CD4-positive, alpha-beta memory T cell (primary cell): ENCODE results near the gene OPA1. TPM values are rescaled to one million over a fixed set of nuclear protein-coding genes. Genes with fewer than 3 reads are reported as not detected.

Experiments used
- CTCF ChIA-PET: fragments of 350-600 bp; sonication (Branson Sonifier 250); formaldehyde crosslinking; loops from one replicate; lab custom pipeline; 2021; ENCODE audit warnings: inconsistent platforms; ENCODE audit not compliant: partially characterized antibody; lab: Charles Lee
- POLR2A ChIA-PET: fragments of 350-600 bp; sonication (Branson Sonifier 250); formaldehyde crosslinking; loops from one replicate; lab custom pipeline; 2021; ENCODE audit not compliant: partially characterized antibody; lab: Charles Lee
- DNase-seq, 5 donors: peaks; one replicate each; pipeline versions ENCODE4 v3.0.0 to v3.0.0-alpha.2; 2020 to 2022; ENCODE audit warnings: mixed read lengths in 1 of 5
- H3K27ac ChIP-seq: one replicate; pipeline ENCODE4 v1.7.0; 2013; ENCODE audit warnings: low read depth, low read length
- H3K27me3 ChIP-seq: 2 replicates; pipeline ENCODE4 v1.7.0; 2013; ENCODE audit warnings: mild to moderate bottlenecking, low read length, moderate library complexity; ENCODE audit not compliant: insufficient read depth
- H3K36me3 ChIP-seq: 2 replicates; pipeline ENCODE4 v1.7.0; 2013; ENCODE audit warnings: mild to moderate bottlenecking, low read length, moderate library complexity; ENCODE audit not compliant: insufficient read depth
- H3K4me1 ChIP-seq: 2 replicates; pipeline ENCODE4 v1.7.0; 2013; ENCODE audit warnings: mild to moderate bottlenecking, low read length, moderate library complexity; ENCODE audit not compliant: insufficient read depth
- H3K4me3 ChIP-seq, 2 donors: one replicate each; pipeline ENCODE4 v1.7.0; 2013; ENCODE audit warnings: low read length in 2 of 2, mild to moderate bottlenecking in 1 of 2
- H3K9me3 ChIP-seq, 2 donors: one replicate each; pipeline ENCODE4 v1.7.0; 2013; ENCODE audit warnings: low read length in 2 of 2, control low read depth in 1 of 2; ENCODE audit not compliant: control insufficient read depth in 1 of 2
- H3K27ac Mint-ChIP-seq, 7 donors: one replicate each; pipeline ENCODE4 v1.8.0; 2020 to 2021; ENCODE audit warnings: mixed read lengths in 7 of 7, mild to moderate bottlenecking in 6 of 7, inconsistent platforms in 3 of 7, moderate library complexity in 3 of 7
- H3K27me3 Mint-ChIP-seq, 2 donors: one replicate each; pipeline ENCODE4 v1.8.0; 2020 to 2021; ENCODE audit warnings: mixed read lengths in 2 of 2
- H3K36me3 Mint-ChIP-seq, 2 donors: one replicate each; pipeline ENCODE4 v1.8.0; 2020 to 2021; ENCODE audit warnings: mixed read lengths in 2 of 2, inconsistent platforms in 1 of 2, mild to moderate bottlenecking in 1 of 2
- H3K4me1 Mint-ChIP-seq, 4 donors: one replicate each; pipeline ENCODE4 v1.8.0; 2020 to 2021; ENCODE audit warnings: mixed read lengths in 4 of 4, mild to moderate bottlenecking in 1 of 4
- H3K4me3 Mint-ChIP-seq, 8 donors: one replicate each; pipeline ENCODE4 v1.8.0; 2020 to 2021; ENCODE audit warnings: mixed read lengths in 8 of 8, mild to moderate bottlenecking in 7 of 8, moderate library complexity in 6 of 8, inconsistent platforms in 3 of 8
- H3K9me3 Mint-ChIP-seq, 8 donors: one replicate each; pipeline ENCODE4 v1.8.0; 2020 to 2021; ENCODE audit warnings: mixed read lengths in 8 of 8, mild to moderate bottlenecking in 5 of 8, inconsistent platforms in 3 of 8, moderate library complexity in 1 of 8
- intact Hi-C: fragments of 100-400 bp; cut with micrococcal nuclease; formaldehyde crosslinking; loops from one replicate; pipeline ENCODE4 v1.15.1; 2023
- polyA plus RNA-seq, 2 donors: library from polyadenylated mRNA; unstranded; fragments of 300-500 nt; fragmentation: Illumina TruSeq; gene quantifications; one replicate each; pipeline ENCODE4 v1.2.3, GENCODE V29; 2021
- total RNA-seq, 2 experiments: library from RNA; stranded (reverse); gene quantifications; one replicate each; pipeline ENCODE4 v1.2.3, GENCODE V29; 2021

Gene OPA1
- total and polyA plus RNA-seq, 4 experiments from 2014 or later = 19.8 to 59.8 (median 39.9) TPM

DNA sequence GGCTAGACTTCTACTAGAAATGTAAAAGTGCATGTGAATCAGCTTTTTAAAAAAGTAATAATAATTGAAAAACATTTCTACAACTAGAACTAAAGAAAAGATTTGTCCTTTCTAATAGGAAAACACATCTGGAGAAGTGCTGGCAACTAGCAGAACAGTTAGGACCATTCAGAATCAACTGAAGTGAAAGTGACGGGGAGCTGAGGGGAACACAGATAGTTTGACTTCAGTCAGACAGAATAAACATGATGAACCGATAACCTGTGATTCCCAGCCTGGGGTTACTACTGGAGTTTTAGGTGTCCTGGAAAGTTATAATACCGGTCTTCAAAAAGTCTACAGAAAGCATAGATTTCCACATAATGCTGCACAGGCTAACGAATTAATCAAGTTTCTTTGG is 28.1 kb downstream of the OPA1 start:
- DNase-seq = no peak
- peaks cover 32% of the 10 kb centered on the region for H3K36me3 ChIP-seq
- POLR2A ChIA-PET = no interaction called here

DNA sequence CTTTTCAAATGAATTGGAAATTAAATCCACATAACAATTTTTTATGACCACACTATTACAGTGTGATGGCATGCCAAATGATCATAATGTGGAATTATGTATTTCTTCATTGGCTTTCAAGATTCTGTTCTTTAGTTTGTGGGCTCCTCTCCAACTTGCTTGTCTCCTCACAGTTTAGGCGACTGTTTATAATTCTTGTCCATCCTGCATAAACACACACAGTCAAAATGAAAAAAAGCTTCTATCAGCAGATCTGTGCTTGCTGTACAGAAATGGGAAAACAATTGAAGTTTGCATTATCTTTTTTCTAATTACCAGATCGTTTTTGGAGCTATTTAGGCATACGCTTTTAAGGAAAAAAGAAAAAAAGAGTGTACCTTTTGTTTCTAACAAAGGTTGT is 37.0 kb downstream of the OPA1 start:
- Mint-ChIP-seq H3K27me3 (no peaks in the 10 kb centered on the region), H3K9me3 (peaks cover 0 to 2% (median 0%) of the 10 kb centered on the region in 8 donors), H3K27ac (no peak overlapping the region), H3K36me3 (peaks cover 36 to 38% of the 10 kb centered on the region in 2 donors), H3K4me1 (peaks cover 0 to 1% (median 0%) of the 10 kb centered on the region in 4 donors), H3K4me3 (no peak overlapping the region)
- ChIA-PET POLR2A (no interaction called here), CTCF (no interaction called here)
- Histone ChIP-seq H3K9me3 (no peaks in the 10 kb centered on the region), H3K4me3 (no peak overlapping the region), H3K36me3 (peaks cover 11% of the 10 kb centered on the region), H3K4me1 (no peaks in the 10 kb centered on the region), H3K27me3 (no peaks in the 10 kb centered on the region), H3K27ac (no peak overlapping the region)
- intact Hi-C loops = no loop called here
- no peak for DNase-seq

More for the DNA sequence above, 28.1 kb downstream of the OPA1 start:
- Mint-ChIP-seq H3K27me3 (no peaks in the 10 kb centered on the region), H3K36me3 (peaks cover 28 to 56% of the 10 kb centered on the region in 2 donors), H3K27ac (no peak overlapping the region), H3K9me3 (no peaks in the 10 kb centered on the region), H3K4me1 (peaks cover 0 to 8% (median 2%) of the 10 kb centered on the region in 4 donors), H3K4me3 (no peak overlapping the region)
- Histone ChIP-seq H3K27me3 (no peaks in the 10 kb centered on the region), H3K4me3 (no peak overlapping the region), H3K27ac (no peak overlapping the region), H3K9me3 (no peaks in the 10 kb centered on the region), H3K4me1 (no peaks in the 10 kb centered on the region)
- intact Hi-C loops = no loop called here
- CTCF ChIA-PET = no interaction called here

DNA sequence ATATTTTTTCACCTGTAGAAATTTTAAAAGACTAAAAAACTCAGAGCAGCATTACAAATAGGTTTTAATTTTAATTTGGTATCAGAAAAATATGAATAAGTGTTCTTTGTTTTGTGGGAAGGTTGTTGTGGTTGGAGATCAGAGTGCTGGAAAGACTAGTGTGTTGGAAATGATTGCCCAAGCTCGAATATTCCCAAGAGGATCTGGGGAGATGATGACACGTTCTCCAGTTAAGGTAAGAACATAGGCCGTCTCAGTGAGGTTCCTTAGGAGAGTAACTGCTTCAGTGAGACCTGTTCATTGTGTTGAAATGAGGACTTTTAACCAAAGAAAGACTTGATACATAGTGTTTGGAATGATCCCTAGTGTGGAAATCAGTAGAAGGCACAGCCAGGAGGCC is 44.8 kb downstream of the OPA1 start:
- Mint-ChIP-seq H3K36me3 (peaks cover 23 to 30% of the 10 kb centered on the region in 2 donors), H3K27me3 (no peaks in the 10 kb centered on the region), H3K4me3 (no peak overlapping the region), H3K9me3 (peaks cover 0 to 2% (median 0%) of the 10 kb centered on the region in 8 donors), H3K27ac (no peak overlapping the region), H3K4me1 (peaks cover 0 to under 1% (median 0%) of the 10 kb centered on the region in 4 donors)
- Histone ChIP-seq H3K9me3 (no peaks in the 10 kb centered on the region), H3K36me3 (peaks cover 9% of the 10 kb centered on the region), H3K4me1 (no peaks in the 10 kb centered on the region), H3K4me3 (no peak overlapping the region), H3K27me3 (no peaks in the 10 kb centered on the region), H3K27ac (no peak overlapping the region)
- POLR2A ChIA-PET = no interaction called here
- DNase-seq = no peak
- CTCF ChIA-PET = no interaction called here
- intact Hi-C loops = no loop called here

DNA sequence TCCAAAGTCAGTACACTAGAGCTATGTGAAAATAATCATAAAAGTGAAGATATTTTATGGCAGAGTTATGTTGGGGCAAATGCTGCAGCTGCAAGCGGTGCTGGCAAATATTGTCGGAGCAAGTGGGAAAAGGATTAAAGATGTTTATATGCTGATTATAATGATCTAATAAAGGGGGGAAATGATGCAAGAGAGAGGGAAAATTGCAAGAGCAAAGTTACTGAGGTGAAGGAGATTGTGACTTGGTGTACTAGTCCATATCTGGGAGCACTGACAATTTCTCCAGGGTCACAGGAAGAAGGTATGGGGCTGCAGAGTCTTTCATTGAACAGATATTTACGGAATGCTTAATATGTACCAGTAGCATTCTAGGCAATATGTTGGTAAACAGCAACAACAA is 45.8 kb downstream of the OPA1 start:
- Mint-ChIP-seq H3K27me3 (no peaks in the 10 kb centered on the region), H3K4me3 (no peak overlapping the region), H3K27ac (no peak overlapping the region), H3K9me3 (peaks cover 0 to 2% (median 0%) of the 10 kb centered on the region in 8 donors), H3K36me3 (peaks cover 22 to 33% of the 10 kb centered on the region in 2 donors), H3K4me1 (no peaks in the 10 kb centered on the region)
- DNase-seq = no peak
- no peaks in the 10 kb centered on the region for H3K4me1 ChIP-seq
- no peak overlapping the region for H3K4me3 ChIP-seq
- no peaks in the 10 kb centered on the region for H3K27me3 ChIP-seq
- ChIA-PET CTCF (no interaction called here), POLR2A (no interaction called here)
- intact Hi-C loops = no loop called here
- peaks cover 18% of the 10 kb centered on the region for H3K36me3 ChIP-seq
- no peaks in the 10 kb centered on the region for H3K9me3 ChIP-seq
- no peak overlapping the region for H3K27ac ChIP-seq

DNA sequence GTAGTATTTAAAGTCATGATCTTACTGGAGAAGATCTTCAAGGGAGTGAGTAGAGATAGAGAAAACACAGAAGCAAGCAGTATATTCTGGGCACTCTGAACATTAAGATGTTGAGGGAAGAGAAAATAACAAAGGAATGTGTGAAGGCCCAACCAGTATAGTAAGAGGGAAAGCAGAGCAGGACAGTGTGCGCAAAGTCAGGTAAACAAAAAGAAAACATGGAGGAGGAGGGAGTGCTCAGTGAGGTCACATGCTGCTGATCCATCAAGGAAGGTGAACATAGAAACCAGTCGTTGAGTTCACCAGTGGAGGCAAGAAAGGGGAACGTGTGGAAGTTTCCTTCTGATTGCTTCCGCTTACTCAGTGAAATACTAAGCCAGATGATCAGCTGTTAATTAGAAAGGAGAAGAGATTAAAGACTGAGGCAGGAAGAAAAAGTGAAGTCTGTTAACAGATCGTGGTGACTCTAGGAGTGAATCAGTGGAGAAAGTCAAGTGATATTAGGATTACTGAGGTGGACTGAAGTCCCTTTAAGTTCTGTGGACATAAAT is 47.2 kb downstream of the OPA1 start:
- H3K4me3 ChIP-seq = no peak overlapping the region
- no peaks in the 10 kb centered on the region for H3K4me1 Mint-ChIP-seq
- no peak overlapping the region for H3K4me3 Mint-ChIP-seq
- H3K27me3 Mint-ChIP-seq = no peaks in the 10 kb centered on the region
- H3K27me3 ChIP-seq = no peaks in the 10 kb centered on the region
- peaks cover 26 to 41% of the 10 kb centered on the region in 2 donors for H3K36me3 Mint-ChIP-seq
- no peaks in the 10 kb centered on the region for H3K9me3 ChIP-seq
- POLR2A ChIA-PET = no interaction called here
- H3K27ac Mint-ChIP-seq = no peak overlapping the region
- H3K36me3 ChIP-seq = peaks cover 21% of the 10 kb centered on the region
- no peak overlapping the region for H3K27ac ChIP-seq
- DNase-seq = no peak
- no peaks in the 10 kb centered on the region for H3K9me3 Mint-ChIP-seq
- CTCF ChIA-PET = interaction anchor here (0.7 kb wide), 1 partner anchor 286 kb away, joined by 3 read pairs; no protein-coding TSS in a partner anchor
- intact Hi-C loops = no loop called here
- no peaks in the 10 kb centered on the region for H3K4me1 ChIP-seq

DNA sequence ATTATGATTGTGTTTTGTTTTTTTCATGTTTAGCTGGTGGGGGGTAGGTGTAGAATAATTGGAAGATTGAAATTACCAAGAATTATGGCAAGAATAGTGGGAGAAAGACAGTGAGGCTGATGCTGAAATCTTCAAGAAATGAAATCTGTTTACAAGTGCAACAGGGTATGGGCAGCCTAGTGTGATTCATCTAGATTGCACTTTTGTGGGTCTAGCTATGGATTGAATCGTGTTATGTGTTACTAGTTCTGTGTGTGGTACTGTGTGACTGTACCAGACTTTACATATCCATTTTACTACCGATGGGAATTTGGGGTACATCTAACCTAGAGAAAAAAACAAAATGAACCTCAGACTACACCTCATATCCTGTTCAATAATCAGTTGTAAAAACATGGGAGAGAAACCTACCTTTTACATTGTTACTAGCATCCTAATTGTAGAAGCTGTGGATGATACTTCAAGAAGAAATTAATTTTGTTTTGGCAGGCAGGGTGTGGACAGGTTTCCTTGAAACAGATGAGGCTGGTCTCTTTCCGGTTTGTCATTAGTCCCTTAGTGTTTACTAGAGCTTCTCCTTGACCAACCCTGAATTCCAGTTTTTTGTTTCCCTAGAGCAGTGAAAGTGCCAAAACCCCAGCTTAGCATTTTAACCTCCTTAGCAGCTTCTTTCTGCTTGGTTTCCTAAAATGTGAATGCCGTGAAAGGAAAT is 47.9 kb downstream of the OPA1 start:
- H3K9me3 ChIP-seq = no peaks in the 10 kb centered on the region
- H3K36me3 ChIP-seq = peaks cover 21% of the 10 kb centered on the region
- ChIA-PET CTCF (interaction anchor here (0.7 kb wide), 1 partner anchor 286 kb away, joined by 3 read pairs; no protein-coding TSS in a partner anchor), POLR2A (no interaction called here)
- intact Hi-C loops = no loop called here
- Mint-ChIP-seq H3K9me3 (no peaks in the 10 kb centered on the region), H3K4me1 (no peaks in the 10 kb centered on the region), H3K4me3 (no peak overlapping the region), H3K27me3 (no peaks in the 10 kb centered on the region), H3K36me3 (peaks cover 28 to 39% of the 10 kb centered on the region in 2 donors), H3K27ac (no peak overlapping the region)
- DNase-seq = no peak
- no peaks in the 10 kb centered on the region for H3K4me1 ChIP-seq
- H3K27me3 ChIP-seq = no peaks in the 10 kb centered on the region
- H3K4me3 ChIP-seq = no peak overlapping the region
- no peak overlapping the region for H3K27ac ChIP-seq

DNA sequence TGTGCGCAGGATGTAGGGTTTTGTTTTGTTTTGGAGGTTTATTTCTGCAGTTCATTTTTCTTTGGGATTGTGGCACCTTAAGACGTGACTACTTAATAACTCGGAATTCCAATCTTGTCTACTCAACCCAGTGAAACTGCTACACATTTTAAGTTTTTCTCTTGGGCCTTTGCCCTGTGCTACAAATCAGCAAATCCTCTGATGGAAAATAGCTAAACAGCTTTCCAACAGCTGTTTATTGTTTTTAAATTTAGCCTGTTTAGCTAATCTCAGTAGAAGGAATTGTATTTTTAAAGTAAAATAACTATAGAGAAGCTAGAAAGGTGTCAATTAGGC is 48.4 kb downstream of the OPA1 start:
- CTCF ChIA-PET = no interaction called here
- peaks cover 21% of the 10 kb centered on the region for H3K36me3 ChIP-seq
- POLR2A ChIA-PET = no interaction called here
- H3K9me3 ChIP-seq = no peaks in the 10 kb centered on the region
- H3K27me3 ChIP-seq = no peaks in the 10 kb centered on the region
- H3K4me1 Mint-ChIP-seq = no peaks in the 10 kb centered on the region
- H3K4me3 ChIP-seq = no peak overlapping the region
- H3K4me1 ChIP-seq = no peaks in the 10 kb centered on the region
- H3K27ac Mint-ChIP-seq = no peak overlapping the region
- DNase-seq = no peak
- H3K27me3 Mint-ChIP-seq = no peaks in the 10 kb centered on the region
- peaks cover 27 to 37% of the 10 kb centered on the region in 2 donors for H3K36me3 Mint-ChIP-seq
- no peak overlapping the region for H3K27ac ChIP-seq
- no peaks in the 10 kb centered on the region for H3K9me3 Mint-ChIP-seq
- intact Hi-C loops = no loop called here
- no peak overlapping the region for H3K4me3 Mint-ChIP-seq
